Tibial nerve (tissue), 4 donors: ENCODE data around the gene BMP8A.

Experiments used
- EP300 ChIP-seq, 2 donors: sonication (generic); formaldehyde crosslinking; IDR thresholded peaks; one replicate each; pipeline ENCODE4 v1.6.1; 2017; ENCODE audit warnings: antibody characterized with exemption in 2 of 2, mild to moderate bottlenecking in 1 of 2
- POLR2A ChIP-seq, 2 donors: fragments of 450-650 bp; IDR thresholded peaks; one replicate each; pipeline ENCODE4 v1.6.1; 2017; ENCODE audit warnings: antibody characterized with exemption in 2 of 2, mild to moderate bottlenecking in 2 of 2, moderate library complexity in 2 of 2
- TF ChIP-seq, protein P1 (sequence below), 5 experiments: fragments of 200-600 bp in 3 of 5; fragments of 450-650 bp in 2 of 5; sonication (generic) in 3 of 5; IDR thresholded peaks; one replicate each; pipeline ENCODE4 v1.5.1; 2016 to 2019; ENCODE audit warnings: antibody characterized with exemption in 5 of 5, mild to moderate bottlenecking in 3 of 5, moderate library complexity in 2 of 5

DNA sequence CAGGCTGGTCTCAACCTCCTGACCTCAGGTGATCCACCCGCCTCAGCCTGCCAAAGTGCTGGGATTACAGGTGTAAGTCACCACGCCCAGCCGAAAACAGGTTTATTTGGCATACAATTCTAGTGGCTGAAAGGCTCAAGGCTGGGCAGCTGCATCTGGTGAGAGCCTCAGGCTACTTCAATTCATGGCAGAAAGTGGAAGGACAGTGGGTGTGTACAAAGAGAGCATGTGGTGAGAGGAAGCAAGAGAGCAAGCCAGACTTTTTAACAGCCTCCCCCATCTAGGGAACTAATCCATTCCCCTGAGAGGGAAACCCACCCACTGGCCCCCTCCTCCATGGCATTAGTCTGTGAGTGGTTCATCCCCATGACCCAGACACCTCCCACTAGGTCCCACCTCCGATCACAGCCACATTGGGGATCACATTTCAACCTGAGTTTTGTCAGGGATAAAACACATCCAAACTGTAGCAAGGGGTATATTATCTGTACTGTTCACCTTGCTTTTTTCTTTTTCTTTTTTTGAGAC, 9.5 kb downstream of the BMP8A start:
- TF ChIP-seq, protein P1, sequence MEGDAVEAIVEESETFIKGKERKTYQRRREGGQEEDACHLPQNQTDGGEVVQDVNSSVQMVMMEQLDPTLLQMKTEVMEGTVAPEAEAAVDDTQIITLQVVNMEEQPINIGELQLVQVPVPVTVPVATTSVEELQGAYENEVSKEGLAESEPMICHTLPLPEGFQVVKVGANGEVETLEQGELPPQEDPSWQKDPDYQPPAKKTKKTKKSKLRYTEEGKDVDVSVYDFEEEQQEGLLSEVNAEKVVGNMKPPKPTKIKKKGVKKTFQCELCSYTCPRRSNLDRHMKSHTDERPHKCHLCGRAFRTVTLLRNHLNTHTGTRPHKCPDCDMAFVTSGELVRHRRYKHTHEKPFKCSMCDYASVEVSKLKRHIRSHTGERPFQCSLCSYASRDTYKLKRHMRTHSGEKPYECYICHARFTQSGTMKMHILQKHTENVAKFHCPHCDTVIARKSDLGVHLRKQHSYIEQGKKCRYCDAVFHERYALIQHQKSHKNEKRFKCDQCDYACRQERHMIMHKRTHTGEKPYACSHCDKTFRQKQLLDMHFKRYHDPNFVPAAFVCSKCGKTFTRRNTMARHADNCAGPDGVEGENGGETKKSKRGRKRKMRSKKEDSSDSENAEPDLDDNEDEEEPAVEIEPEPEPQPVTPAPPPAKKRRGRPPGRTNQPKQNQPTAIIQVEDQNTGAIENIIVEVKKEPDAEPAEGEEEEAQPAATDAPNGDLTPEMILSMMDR (IDR thresholded peaks at IDR 0.05) = no peak
- TF ChIP-seq EP300 (IDR thresholded peaks at IDR 0.05) (no peak), POLR2A (IDR thresholded peaks at IDR 0.05) (no peak)
